GM10248 (cell line): ENCODE measurements around the gene NEUROG1.

Experiments used
- CTCF ChIA-PET: fragments of 300-600 bp; sonication (Branson Sonifier 250); formaldehyde crosslinking; extraction: SDS; loops from one replicate; lab custom pipeline; 2021; ENCODE audit warnings: antibody characterized with exemption; lab: Yijun Ruan, JAX
- POLR2A ChIA-PET: fragments of 350-650 bp; sonication (Branson Sonifier 250); formaldehyde crosslinking; extraction: SDS; loops from one replicate; lab custom pipeline; 2020; ENCODE audit warnings: antibody characterized with exemption; lab: Yijun Ruan, JAX
- DNase-seq: peaks from one replicate; pipeline ENCODE4 v3.0.0; 2012; ENCODE audit errors: extremely low spot score
- TF ChIP-seq, protein P1 (sequence below): IDR thresholded peaks from 2 replicates; pipeline ENCODE4 v1.5.1; 2012; ENCODE audit warnings: mild to moderate bottlenecking, low read depth; ENCODE audit errors: extremely low read depth, missing control alignments, control extremely low read depth

Gene NEUROG1

DNA sequence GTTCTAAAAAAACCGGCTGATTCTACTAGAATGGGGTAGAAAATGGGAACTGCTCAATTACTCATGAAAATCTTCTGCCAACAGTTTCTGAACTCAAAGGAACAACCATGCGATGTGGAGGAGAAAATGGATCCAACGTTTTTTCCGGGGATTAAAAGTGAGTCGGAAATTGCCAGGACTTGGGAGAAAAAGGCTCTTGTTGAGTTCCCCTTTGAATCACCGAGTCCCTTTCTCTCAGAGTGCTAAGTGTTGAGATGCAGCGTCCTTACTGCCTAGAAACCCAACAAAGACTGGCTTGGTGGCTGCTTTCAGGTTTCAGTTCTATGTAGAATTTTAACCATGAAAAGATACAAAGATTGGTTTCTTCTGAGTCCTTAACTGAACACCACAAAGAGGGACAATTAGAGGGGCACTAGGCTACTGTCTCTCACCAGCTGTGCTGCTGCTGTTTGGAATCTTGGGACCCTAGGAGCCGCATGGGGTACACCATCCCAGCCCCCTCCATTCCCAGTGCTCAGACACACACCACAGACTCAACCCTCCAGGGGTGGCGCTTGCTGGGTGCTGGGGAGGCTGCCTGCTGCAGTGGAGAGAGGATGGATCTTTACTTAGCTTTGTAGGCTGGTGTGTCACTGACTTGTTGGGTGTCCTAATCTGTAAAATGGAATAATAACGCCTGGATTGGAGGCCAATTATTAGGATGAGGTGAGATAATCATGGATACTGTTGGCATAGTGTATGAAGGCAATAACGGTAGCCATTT, 21.5 kb upstream of the NEUROG1 start:
- POLR2A ChIA-PET = no interaction called here
- DNase-seq = no peak
- TF ChIP-seq, protein P1, sequence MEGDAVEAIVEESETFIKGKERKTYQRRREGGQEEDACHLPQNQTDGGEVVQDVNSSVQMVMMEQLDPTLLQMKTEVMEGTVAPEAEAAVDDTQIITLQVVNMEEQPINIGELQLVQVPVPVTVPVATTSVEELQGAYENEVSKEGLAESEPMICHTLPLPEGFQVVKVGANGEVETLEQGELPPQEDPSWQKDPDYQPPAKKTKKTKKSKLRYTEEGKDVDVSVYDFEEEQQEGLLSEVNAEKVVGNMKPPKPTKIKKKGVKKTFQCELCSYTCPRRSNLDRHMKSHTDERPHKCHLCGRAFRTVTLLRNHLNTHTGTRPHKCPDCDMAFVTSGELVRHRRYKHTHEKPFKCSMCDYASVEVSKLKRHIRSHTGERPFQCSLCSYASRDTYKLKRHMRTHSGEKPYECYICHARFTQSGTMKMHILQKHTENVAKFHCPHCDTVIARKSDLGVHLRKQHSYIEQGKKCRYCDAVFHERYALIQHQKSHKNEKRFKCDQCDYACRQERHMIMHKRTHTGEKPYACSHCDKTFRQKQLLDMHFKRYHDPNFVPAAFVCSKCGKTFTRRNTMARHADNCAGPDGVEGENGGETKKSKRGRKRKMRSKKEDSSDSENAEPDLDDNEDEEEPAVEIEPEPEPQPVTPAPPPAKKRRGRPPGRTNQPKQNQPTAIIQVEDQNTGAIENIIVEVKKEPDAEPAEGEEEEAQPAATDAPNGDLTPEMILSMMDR = no peak
- CTCF ChIA-PET = interaction anchor here (1.3 to 29.6 kb wide), 5 partner anchors 5 to 272 kb away, joined by 6 to 914 read pairs (median 189); partner anchors contain the start of gene TIFAB

GRCh38 chr5:135556620-135557019, 20.9 kb upstream of the NEUROG1 start:
- ChIA-PET CTCF (interaction anchor here (9.1 to 29.6 kb wide), 2 partner anchors 6 to 90 kb away, joined by 189 to 914 read pairs; partner anchors contain the start of gene TIFAB), POLR2A (no interaction called here)
- TF ChIP-seq, protein P1 = no peak
- DNase-seq = no peak

GRCh38 chr5:135555530-135555929, 19.8 kb upstream of the NEUROG1 start:
- CTCF ChIA-PET = interaction anchor here (1.5 to 29.6 kb wide), 4 partner anchors 8 to 275 kb away, joined by 3 to 914 read pairs (median 98); partner anchors contain the start of gene TIFAB

DNA sequence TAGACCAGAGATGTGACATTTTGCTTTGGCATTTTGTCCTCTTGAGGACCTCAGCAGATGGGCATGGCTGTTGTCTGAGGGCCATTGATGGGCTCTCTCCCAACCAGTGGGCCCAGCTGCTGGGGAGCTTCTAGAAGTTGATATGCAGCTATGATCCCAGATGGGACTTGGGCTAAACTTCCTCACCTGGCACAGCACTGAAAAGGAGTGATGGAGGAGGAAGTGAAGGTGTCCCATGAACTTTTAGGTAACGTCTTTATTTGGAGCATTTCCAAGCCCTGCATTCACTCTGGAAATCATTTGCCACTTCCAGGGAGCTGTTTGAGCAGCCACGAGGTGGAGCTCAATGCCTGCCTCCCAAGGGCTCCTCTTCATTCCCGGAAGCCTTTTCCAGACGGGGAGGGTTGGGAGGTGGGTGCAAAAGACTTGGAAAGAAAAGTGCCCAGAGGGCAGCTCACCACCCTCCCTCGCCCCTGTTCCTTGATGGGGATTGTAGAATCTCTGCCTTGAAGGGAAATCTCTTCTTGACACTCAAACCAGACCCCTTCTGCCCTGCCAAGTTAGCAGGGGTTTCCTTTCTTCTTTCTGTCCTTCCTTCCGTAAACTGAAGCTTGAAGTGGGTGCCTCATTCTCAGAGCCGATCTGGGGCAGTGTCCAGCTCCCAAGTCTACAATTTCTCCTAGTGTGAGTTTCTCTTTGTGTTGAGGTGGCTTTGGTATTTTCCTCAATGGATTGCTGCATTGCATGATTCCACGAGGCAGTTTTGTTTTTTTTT, 18.1 kb upstream of the NEUROG1 start:
- ChIA-PET POLR2A (no interaction called here), CTCF (interaction anchor here (1.2 to 29.6 kb wide), 8 partner anchors 9 to 277 kb away, joined by 3 to 914 read pairs (median 12); partner anchors contain the start of gene TIFAB)
- TF ChIP-seq, protein P1 = no peak
- DNase-seq = no peak

More at GRCh38 chr5:135555530-135555929, 19.8 kb upstream of the NEUROG1 start:
- TF ChIP-seq, protein P1 = no peak
- POLR2A ChIA-PET = no interaction called here
- DNase-seq = no peak

- TF ChIP-seq, protein P1 = peak; percentile 69
- peak; percentile 75 for DNase-seq
- CTCF ChIA-PET = interaction anchor here (0.8 to 29.6 kb wide), 22 partner anchors 11 to 339 kb away, joined by 3 to 914 read pairs (median 5); partner anchors contain the start of gene TIFAB
- POLR2A ChIA-PET = no interaction called here
These were observed 16.1 kb upstream of the NEUROG1 start for GRCh38 chr5:135551593-135552447.
